HepG2 (cell line): Measurements from ENCODE around the gene PNKD. TPM values are rescaled to one million over a fixed set of nuclear protein-coding genes. Genes with fewer than 3 reads are reported as not detected.

Source experiments
- ATAC-seq: fragments of 200-7000 bp; cut with Tn5 transposase; 3 replicates; pipeline ENCODE4 v1.9.1; 2020; ENCODE audit warnings: mild to moderate bottlenecking, moderate library complexity
- BruUV-seq: library from RNA; stranded (reverse); fragments of 400-500 nt; replicated peaks from 2 replicates; lab custom pipeline; 2021; lab: Mats Ljungman, UMichigan
- CTCF ChIA-PET: fragments of 300-600 bp; formaldehyde crosslinking; extraction: SDS; loops from one replicate; lab custom pipeline; 2021; ENCODE audit warnings: low total read pairs, inconsistent platforms, low intra/inter-chr PET ratio; lab: Yijun Ruan, JAX
- POLR2A ChIA-PET: fragments of 350-600 bp; sonication (Branson Sonifier 250); formaldehyde crosslinking; loops from one replicate; lab custom pipeline; 2020; ENCODE audit warnings: antibody characterized with exemption, inconsistent platforms; lab: Yijun Ruan, JAX
- DNase-seq: peaks from one replicate; pipeline ENCODE4 v3.0.0-alpha.2; 2015; ENCODE audit warnings: low spot score
- FAIRE-seq: peaks from 3 replicates; lab custom pipeline; 2011; peaks lifted over from hg19 to GRCh38; lab: Jason Lieb, UNC
- H2AFZ ChIP-seq: one replicate; pipeline ENCODE4 v1.6.1; 2011; ENCODE audit warnings: low read length, inconsistent platforms
- H3K27ac ChIP-seq: fragments of 300-600 bp; 3 replicates; pipeline ENCODE4 v1.8.0; 2011; ENCODE audit warnings: mixed run types, mild to moderate bottlenecking, mixed read lengths, low read length, inconsistent platforms; ENCODE audit not compliant: insufficient read depth; ENCODE audit errors: extremely low read length
- H3K27me3 ChIP-seq, 2 experiments: fragments of 200-600 bp in 1 of 2; 2 replicates in 1 of 2; 3 replicates in 1 of 2; pipeline versions ENCODE4 v1.6.0 to v1.8.0; 2011; ENCODE audit warnings: low read length in 2 of 2, mild to moderate bottlenecking in 2 of 2, moderate library complexity in 2 of 2, inconsistent platforms in 1 of 2; ENCODE audit not compliant: insufficient read depth in 2 of 2, control insufficient read depth in 1 of 2
- H3K36me3 ChIP-seq, 2 experiments: fragments of 200-600 bp in 1 of 2; replicated peaks in 1 of 2; 2 replicates in 1 of 2; 3 replicates in 1 of 2; pipeline versions ENCODE4 v1.5.1 to v1.8.0; 2011; ENCODE audit warnings: low read length in 2 of 2, inconsistent platforms in 1 of 2; ENCODE audit not compliant: insufficient read depth in 2 of 2, control insufficient read depth in 1 of 2
- H3K4me1 ChIP-seq: 2 replicates; pipeline ENCODE4 v1.5.1; 2012; ENCODE audit warnings: low read length, inconsistent platforms; ENCODE audit not compliant: insufficient read depth
- H3K4me2 ChIP-seq: 2 replicates; pipeline ENCODE4 v1.6.0; 2011; ENCODE audit warnings: low read depth, low read length, inconsistent platforms
- H3K4me3 ChIP-seq, 3 experiments: fragments of 200-600 bp in 1 of 3; sonication (generic), shearing (Covaris generic) in 1 of 3; replicated peaks in 1 of 3; 2 replicates each; pipeline ENCODE4 v1.5.1; 2011 to 2016; ENCODE audit warnings: low read length in 3 of 3, inconsistent platforms in 2 of 3, low read depth in 2 of 3, mild to moderate bottlenecking in 2 of 3, control low read depth in 1 of 3, mixed read lengths in 1 of 3; ENCODE audit not compliant: insufficient read depth in 1 of 3
- H3K79me2 ChIP-seq: one replicate; pipeline ENCODE4 v1.6.1; 2011; ENCODE audit warnings: low read length, inconsistent platforms; ENCODE audit not compliant: insufficient read depth
- H3K9ac ChIP-seq: 2 replicates; pipeline ENCODE4 v1.6.0; 2011; ENCODE audit warnings: mild to moderate bottlenecking, low read depth, low read length, inconsistent platforms; ENCODE audit not compliant: insufficient read depth
- H3K9me3 ChIP-seq: 2 replicates; pipeline ENCODE4 v1.5.1; 2012; ENCODE audit warnings: mild to moderate bottlenecking, low read length
- H4K20me1 ChIP-seq: 2 replicates; pipeline ENCODE4 v1.6.0; 2011; ENCODE audit warnings: inconsistent platforms, mild to moderate bottlenecking, low read length, moderate library complexity; ENCODE audit not compliant: insufficient read depth
- CHCHD3 ChIP-seq: sonication (generic); formaldehyde crosslinking; IDR thresholded peaks from 2 replicates; pipeline ENCODE4 v1.8.0; 2022; ENCODE audit warnings: mild to moderate bottlenecking, missing genetic modification reagents, moderate library complexity
- FOXK2 ChIP-seq: fragments of 450-650 bp; IDR thresholded peaks from 2 replicates; pipeline ENCODE4 v1.6.1; 2016
- GPN1 ChIP-seq: sonication (generic); formaldehyde crosslinking; IDR thresholded peaks from 2 replicates; pipeline ENCODE4 v1.5.1; 2020; ENCODE audit warnings: missing genetic modification reagents, borderline replicate concordance
- MAFK ChIP-seq, 2 experiments: IDR thresholded peaks in 1 of 2; conservative IDR thresholded peaks in 1 of 2; 2 replicates each; pipeline ENCODE4 v1.6.1; 2011; ENCODE audit warnings: improper control_type of control experiment in 2 of 2, low read length in 2 of 2
- NR2F2 ChIP-seq: IDR thresholded peaks from 2 replicates; pipeline ENCODE4 v1.6.1; 2012; ENCODE audit warnings: low read depth, inconsistent platforms, borderline replicate concordance
- ONECUT2 ChIP-seq: sonication (generic); formaldehyde crosslinking; IDR thresholded peaks from 2 replicates; pipeline ENCODE4 v1.4.0; 2020; ENCODE audit warnings: missing genetic modification reagents
- SRSF1 ChIP-seq: fragments of 200-400 bp; formaldehyde crosslinking; optimal IDR thresholded peaks from 2 replicates; pipeline ENCODE3; 2017; ENCODE audit warnings: mild to moderate bottlenecking, low read depth, low read length, moderate library complexity
- TBX2 ChIP-seq: sonication (generic); formaldehyde crosslinking; IDR thresholded peaks from 2 replicates; pipeline ENCODE4 v1.5.0; 2020; ENCODE audit warnings: missing genetic modification reagents, mild to moderate bottlenecking, borderline replicate concordance
- ZFP1 ChIP-seq: IDR thresholded peaks from 2 replicates; pipeline ENCODE4 v1.6.1; 2016
- ZNF331 ChIP-seq: sonication (generic); formaldehyde crosslinking; IDR thresholded peaks from 2 replicates; pipeline ENCODE4 v1.4.0; 2020; ENCODE audit warnings: missing genetic modification reagents
- ZNF441 ChIP-seq: sonication (generic); formaldehyde crosslinking; IDR thresholded peaks from 2 replicates; pipeline ENCODE4 v1.7.0; 2021; ENCODE audit warnings: missing genetic modification reagents, borderline replicate concordance
- ZNF724P ChIP-seq: sonication (generic); formaldehyde crosslinking; IDR thresholded peaks from 2 replicates; pipeline ENCODE4 v1.8.0; 2022; ENCODE audit warnings: missing genetic modification reagents, borderline replicate concordance
- ZNF761 ChIP-seq: sonication (generic); formaldehyde crosslinking; conservative IDR thresholded peaks from 2 replicates; pipeline ENCODE4 v1.4.0; 2020; ENCODE audit warnings: mild to moderate bottlenecking, missing genetic modification reagents
- WGBS: methylation state at CpG from one replicate; pipeline ENCODE4 v1.1.6; 2017; ENCODE audit warnings: low lambda C conversion rate; 5-methylcytosine and 5-hydroxymethylcytosine counted together
- in situ Hi-C: cut with HindIII; loops from 2 replicates; pipeline ENCODE4 v1.10.0; 2017; ENCODE audit warnings: low pct_unique_long_range_greater_than_20kb; ENCODE audit not compliant: extremely low pct_ligation_motif_present
- intact Hi-C: fragments of 100-400 bp; cut with micrococcal nuclease; formaldehyde crosslinking; loops from one replicate; pipeline ENCODE4 v1.10.0; 2022; ENCODE audit not compliant: unreplicated experiment
- polyA plus RNA-seq, 8 experiments: library from polyadenylated mRNA; depleted of rRNA in 3 of 8; stranded (reverse) in 7 of 8; unstranded in 1 of 8; fragments of >200 nt; fragmentation: Illumina TruSeq in 4 of 8; extraction: Trizol in 4 of 8; gene quantifications; 2 replicates each; pipeline versions ENCODE4 v1.2.1 to v1.2.3, GENCODE V29; 2011 to 2016; ENCODE audit warnings: low read depth in 4 of 8, missing spikeins in 1 of 8, mixed read lengths in 1 of 8; ENCODE audit not compliant: insufficient read depth in 1 of 8
- total RNA-seq, 5 experiments: library from RNA; depleted of rRNA; stranded (reverse); fragments of >200 nt; fragmentation: Illumina TruSeq; extraction: Trizol; gene quantifications; 2 replicates each; pipeline ENCODE4 v1.2.3, GENCODE V29; 2016; ENCODE audit warnings: low read depth in 1 of 5
- TF ChIP-seq, protein P1 (sequence below): sonication (generic); formaldehyde crosslinking; IDR thresholded peaks from 2 replicates; pipeline ENCODE4 v1.4.0; 2020; ENCODE audit warnings: missing genetic modification reagents
- TF ChIP-seq, protein P2 (sequence below): sonication (generic); formaldehyde crosslinking; IDR thresholded peaks from 2 replicates; pipeline ENCODE4 v1.5.0; 2020; ENCODE audit warnings: missing genetic modification reagents
- TF ChIP-seq, protein P3 (sequence below): IDR thresholded peaks from 2 replicates; pipeline ENCODE4 v1.6.1; 2016; ENCODE audit warnings: mild to moderate bottlenecking, missing biosample characterization, missing genetic modification reagents
- TF ChIP-seq, protein P4 (sequence below): sonication (generic); formaldehyde crosslinking; IDR thresholded peaks from 2 replicates; pipeline ENCODE4 v1.5.1; 2020; ENCODE audit warnings: mild to moderate bottlenecking, missing genetic modification reagents, borderline replicate concordance
- TF ChIP-seq, protein P5 (sequence below): IDR thresholded peaks from 2 replicates; pipeline ENCODE4 v1.6.1; 2012; ENCODE audit warnings: inconsistent platforms
- TF ChIP-seq, protein P6 (sequence below): sonication (generic); formaldehyde crosslinking; IDR thresholded peaks from 2 replicates; pipeline ENCODE4 v1.4.0; 2020; ENCODE audit warnings: missing genetic modification reagents

PNKD gene
- total and polyA plus RNA-seq, 2 of the 13 experiments (the other 11 are each of a cell fraction or from before 2014, with no cell fraction given), result 55.9 to 80.4 TPM

DNA sequence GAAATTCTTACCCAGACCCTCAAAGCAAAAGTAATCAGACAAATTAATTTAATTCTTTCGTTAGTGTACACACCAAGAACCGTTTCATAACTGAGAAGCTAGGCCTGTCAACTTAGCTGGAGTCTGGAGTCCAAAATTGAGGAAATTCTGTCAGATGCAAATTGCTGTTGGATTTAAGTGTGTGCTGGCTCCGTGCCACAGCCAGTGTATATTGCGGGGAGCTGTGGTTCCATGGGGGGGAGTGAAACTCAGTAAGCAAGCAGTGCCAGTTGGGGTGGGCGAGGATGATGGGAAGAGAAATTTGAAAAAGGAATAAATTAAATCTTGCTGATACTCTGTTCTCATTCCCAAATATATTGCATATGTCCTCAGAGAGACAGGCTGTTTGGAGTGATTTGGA lies 49.3 kb upstream of the PNKD start:
- Histone ChIP-seq H3K36me3 (peaks cover 2 to 53% of the 10 kb centered on the region in 2 experiments), H4K20me1 (peaks cover 12% of the 10 kb centered on the region; the same call in 1 of the 2 replicates), H3K9ac (no peak overlapping the region), H3K27me3 (no peaks in the 10 kb centered on the region; a peak in 1 of 5 replicates), H3K9me3 (no peaks in the 10 kb centered on the region), H3K4me2 (no peak overlapping the region), H3K4me1 (peaks cover 55% of the 10 kb centered on the region), H2AFZ (no peak overlapping the region), H3K79me2 (peaks cover 79% of the 10 kb centered on the region), H3K4me3 (no peak overlapping the region), H3K27ac (no peak overlapping the region)
- BruUV-seq, result no TSS peak
- intact Hi-C loops (no loop called here), in situ Hi-C loops (no loop called here)
- 95% methylated on average over 5 of the region's 5 CpGs for WGBS
- no peak for FAIRE-seq
- no peak for TF ChIP-seq MAFK (conservative IDR thresholded peaks at IDR 0.05 in 1 of 2, IDR thresholded peaks at IDR 0.05 in 1 of 2; ENCODE audit: low read length in 2 of 2)
- TF ChIP-seq FOXK2, result no peak
- no peak for TF ChIP-seq ZFP1
- no peak for TF ChIP-seq CHCHD3
- no peak for TF ChIP-seq ZNF724P (CRISPR knock-in tag)
- TF ChIP-seq, protein P1, sequence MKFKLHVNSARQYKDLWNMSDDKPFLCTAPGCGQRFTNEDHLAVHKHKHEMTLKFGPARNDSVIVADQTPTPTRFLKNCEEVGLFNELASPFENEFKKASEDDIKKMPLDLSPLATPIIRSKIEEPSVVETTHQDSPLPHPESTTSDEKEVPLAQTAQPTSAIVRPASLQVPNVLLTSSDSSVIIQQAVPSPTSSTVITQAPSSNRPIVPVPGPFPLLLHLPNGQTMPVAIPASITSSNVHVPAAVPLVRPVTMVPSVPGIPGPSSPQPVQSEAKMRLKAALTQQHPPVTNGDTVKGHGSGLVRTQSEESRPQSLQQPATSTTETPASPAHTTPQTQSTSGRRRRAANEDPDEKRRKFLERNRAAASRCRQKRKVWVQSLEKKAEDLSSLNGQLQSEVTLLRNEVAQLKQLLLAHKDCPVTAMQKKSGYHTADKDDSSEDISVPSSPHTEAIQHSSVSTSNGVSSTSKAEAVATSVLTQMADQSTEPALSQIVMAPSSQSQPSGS (CRISPR knock-in tag), result no peak
- TF ChIP-seq, protein P2, sequence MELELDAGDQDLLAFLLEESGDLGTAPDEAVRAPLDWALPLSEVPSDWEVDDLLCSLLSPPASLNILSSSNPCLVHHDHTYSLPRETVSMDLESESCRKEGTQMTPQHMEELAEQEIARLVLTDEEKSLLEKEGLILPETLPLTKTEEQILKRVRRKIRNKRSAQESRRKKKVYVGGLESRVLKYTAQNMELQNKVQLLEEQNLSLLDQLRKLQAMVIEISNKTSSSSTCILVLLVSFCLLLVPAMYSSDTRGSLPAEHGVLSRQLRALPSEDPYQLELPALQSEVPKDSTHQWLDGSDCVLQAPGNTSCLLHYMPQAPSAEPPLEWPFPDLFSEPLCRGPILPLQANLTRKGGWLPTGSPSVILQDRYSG, result no peak
- TF ChIP-seq, protein P3, sequence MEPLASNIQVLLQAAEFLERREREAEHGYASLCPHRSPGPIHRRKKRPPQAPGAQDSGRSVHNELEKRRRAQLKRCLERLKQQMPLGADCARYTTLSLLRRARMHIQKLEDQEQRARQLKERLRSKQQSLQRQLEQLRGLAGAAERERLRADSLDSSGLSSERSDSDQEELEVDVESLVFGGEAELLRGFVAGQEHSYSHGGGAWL (CRISPR knock-in tag), result no peak
- no peak for TF ChIP-seq ZNF331 (CRISPR knock-in tag)
- no peak for TF ChIP-seq ONECUT2 (CRISPR knock-in tag)
- no peak for TF ChIP-seq NR2F2
- TF ChIP-seq, protein P4, sequence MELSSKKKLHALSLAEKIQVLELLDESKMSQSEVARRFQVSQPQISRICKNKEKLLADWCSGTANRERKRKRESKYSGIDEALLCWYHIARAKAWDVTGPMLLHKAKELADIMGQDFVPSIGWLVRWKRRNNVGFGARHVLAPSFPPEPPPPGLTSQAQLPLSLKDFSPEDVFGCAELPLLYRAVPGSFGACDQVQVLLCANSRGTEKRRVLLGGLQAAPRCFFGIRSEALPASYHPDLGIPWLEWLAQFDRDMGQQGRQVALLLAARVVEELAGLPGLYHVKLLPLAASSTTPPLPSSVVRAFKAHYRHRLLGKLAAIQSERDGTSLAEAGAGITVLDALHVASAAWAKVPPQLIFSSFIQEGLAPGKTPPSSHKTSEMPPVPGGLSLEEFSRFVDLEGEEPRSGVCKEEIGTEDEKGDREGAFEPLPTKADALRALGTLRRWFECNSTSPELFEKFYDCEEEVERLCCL (CRISPR knock-in tag), result no peak
- TF ChIP-seq ZNF441 (CRISPR knock-in tag), result no peak
- TF ChIP-seq ZNF761 (CRISPR knock-in tag), result no peak
- TF ChIP-seq, protein P5, sequence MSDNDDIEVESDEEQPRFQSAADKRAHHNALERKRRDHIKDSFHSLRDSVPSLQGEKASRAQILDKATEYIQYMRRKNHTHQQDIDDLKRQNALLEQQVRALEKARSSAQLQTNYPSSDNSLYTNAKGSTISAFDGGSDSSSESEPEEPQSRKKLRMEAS, result no peak
- no peak for TF ChIP-seq SRSF1
- no peak for TF ChIP-seq TBX2 (CRISPR knock-in tag)
- TF ChIP-seq, protein P6, sequence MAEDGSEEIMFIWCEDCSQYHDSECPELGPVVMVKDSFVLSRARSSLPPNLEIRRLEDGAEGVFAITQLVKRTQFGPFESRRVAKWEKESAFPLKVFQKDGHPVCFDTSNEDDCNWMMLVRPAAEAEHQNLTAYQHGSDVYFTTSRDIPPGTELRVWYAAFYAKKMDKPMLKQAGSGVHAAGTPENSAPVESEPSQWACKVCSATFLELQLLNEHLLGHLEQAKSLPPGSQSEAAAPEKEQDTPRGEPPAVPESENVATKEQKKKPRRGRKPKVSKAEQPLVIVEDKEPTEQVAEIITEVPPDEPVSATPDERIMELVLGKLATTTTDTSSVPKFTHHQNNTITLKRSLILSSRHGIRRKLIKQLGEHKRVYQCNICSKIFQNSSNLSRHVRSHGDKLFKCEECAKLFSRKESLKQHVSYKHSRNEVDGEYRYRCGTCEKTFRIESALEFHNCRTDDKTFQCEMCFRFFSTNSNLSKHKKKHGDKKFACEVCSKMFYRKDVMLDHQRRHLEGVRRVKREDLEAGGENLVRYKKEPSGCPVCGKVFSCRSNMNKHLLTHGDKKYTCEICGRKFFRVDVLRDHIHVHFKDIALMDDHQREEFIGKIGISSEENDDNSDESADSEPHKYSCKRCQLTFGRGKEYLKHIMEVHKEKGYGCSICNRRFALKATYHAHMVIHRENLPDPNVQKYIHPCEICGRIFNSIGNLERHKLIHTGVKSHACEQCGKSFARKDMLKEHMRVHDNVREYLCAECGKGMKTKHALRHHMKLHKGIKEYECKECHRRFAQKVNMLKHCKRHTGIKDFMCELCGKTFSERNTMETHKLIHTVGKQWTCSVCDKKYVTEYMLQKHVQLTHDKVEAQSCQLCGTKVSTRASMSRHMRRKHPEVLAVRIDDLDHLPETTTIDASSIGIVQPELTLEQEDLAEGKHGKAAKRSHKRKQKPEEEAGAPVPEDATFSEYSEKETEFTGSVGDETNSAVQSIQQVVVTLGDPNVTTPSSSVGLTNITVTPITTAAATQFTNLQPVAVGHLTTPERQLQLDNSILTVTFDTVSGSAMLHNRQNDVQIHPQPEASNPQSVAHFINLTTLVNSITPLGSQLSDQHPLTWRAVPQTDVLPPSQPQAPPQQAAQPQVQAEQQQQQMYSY (CRISPR knock-in tag), result no peak
- TF ChIP-seq GPN1 (CRISPR knock-in tag), result no peak
- no peak for DNase-seq
- no peak for ATAC-seq
- CTCF ChIA-PET, result no interaction called here
- POLR2A ChIA-PET, result interaction anchor here (1.1 kb wide), 1 partner anchor 23 kb away, joined by 3 read pairs; no protein-coding TSS in a partner anchor
